Raji (cell line): ENCODE measurements around the gene IAH1.

Source experiments
- POLR2A ChIP-seq: IDR thresholded peaks from 2 replicates; pipeline ENCODE4 v1.6.1; 2011; ENCODE audit warnings: low read depth, low read length, control low read depth; ENCODE audit not compliant: insufficient read depth

The IAH1 gene

DNA sequence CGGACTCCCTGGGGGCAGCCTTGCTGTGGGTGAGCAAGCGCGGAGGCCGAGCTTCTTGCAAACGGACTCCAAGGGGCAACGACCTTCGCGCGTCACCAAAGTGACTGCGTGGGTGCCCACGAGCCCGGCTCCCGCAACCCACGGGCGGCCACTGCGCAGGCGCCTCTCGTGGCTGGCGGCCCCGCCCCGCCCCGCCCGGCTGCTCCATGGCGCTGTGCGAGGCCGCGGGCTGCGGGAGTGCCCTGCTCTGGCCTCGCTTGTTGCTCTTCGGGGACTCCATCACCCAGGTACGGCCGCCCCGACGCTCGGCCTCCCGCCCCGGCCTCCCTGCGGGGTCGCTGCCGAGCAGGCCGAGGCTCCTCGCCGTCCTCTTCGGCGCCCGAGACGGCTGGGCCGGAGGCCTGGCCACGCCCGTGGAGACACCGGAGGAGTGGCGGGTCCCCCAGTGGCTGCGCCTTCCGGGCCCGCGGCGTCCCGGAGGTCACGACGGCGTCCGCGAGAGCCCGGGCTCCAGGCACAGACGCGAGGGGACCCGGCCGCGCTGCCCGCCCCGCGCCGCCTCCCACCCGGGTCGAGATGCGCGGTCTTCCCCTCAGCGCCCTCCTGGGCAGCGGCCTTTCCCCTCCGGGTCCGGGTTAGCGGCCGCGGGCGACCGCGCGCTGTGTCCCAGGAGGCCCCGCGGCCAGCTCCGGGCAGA is at the start of gene IAH1:
Gene IAH1 (plus strand): TSS at position 191 of the 697 bp plus-strand sequence. CDS start 16 bp downstream, at position 207.
- no peak for TF ChIP-seq POLR2A

GRCh38 chr2:9428965-9429577 is 45.3 kb upstream of the IAH1 start:
- no peak for TF ChIP-seq POLR2A

DNA sequence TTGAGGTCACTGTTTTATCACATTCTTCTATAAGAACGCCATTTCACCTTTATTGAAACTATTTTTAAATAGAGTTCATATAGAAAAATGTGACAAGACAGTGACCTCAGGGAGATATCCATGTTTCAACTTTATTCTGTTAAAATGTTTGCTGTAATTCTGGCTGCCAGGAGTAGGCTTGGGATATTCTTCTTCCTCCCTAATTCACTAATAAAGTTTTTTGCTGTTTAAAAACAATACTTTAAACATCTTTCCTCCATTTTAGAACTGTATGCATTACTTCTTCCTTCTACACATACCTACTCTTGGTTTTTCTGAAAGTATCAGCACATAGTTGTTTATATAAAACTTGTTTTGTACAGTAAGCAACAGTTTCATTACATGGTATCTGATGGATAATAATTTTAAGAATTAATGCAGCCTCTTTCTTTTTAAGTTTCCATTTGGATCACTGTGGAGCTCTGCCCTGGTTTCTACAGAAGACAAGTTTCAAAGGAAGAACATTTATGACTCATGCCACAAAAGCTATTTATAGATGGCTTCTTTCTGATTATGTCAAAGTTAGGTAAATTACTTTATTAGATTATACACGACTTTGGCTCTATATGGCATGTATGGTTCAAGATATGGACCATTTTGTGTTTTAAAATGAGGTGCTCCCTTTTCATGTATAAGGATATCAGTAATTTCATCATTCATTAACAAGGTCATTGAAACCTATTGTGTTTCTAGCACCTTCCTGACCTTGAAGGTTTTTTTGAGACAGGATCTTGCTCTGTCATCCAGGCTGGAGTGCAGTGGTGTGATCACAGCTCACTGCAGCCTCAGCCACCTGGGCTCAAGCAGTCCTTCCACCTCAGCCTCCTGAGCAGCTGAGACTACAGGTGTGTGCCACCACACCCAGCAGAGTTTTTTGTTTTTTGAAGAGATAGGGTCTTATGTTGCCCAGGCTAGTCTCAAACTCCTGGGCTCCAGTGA is 43.7 kb upstream of the IAH1 start:
- TF ChIP-seq POLR2A = no peak

- TF ChIP-seq POLR2A = no peak
Observed at GRCh38 chr2:9434489-9434888, 39.9 kb upstream of the IAH1 start.

- TF ChIP-seq POLR2A = no peak
Observed at GRCh38 chr2:9439536-9439935, 34.8 kb upstream of the IAH1 start.

- TF ChIP-seq POLR2A = no peak
Observed at GRCh38 chr2:9440058-9440727, 34.2 kb upstream of the IAH1 start.

DNA sequence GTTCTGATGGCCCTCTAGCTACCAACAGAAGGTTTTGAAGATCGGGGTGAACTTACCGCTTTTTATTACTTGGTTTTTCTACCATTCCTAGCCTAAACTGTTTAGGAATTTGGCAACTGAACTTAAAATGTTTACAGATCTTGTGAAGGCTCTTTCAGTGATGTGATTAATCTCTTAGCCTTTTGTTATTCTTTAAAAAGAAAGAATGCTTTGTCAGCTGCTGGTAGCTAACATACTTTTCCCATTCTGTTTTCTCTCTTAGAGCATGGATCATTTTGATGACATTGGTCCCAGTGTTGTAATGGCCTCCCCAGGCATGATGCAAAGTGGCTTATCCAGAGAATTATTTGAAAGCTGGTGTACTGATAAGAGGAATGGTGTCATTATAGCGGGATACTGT is 32.8 kb upstream of the IAH1 start:
- TF ChIP-seq POLR2A = no peak

- TF ChIP-seq POLR2A = no peak
Observed at GRCh38 chr2:9443526-9443925, 30.8 kb upstream of the IAH1 start.

- no peak for TF ChIP-seq POLR2A
Observed at GRCh38 chr2:9445089-9445488, 29.3 kb upstream of the IAH1 start.

- TF ChIP-seq POLR2A = no peak
Observed at GRCh38 chr2:9451231-9451630, 23.1 kb upstream of the IAH1 start.

GRCh38 chr2:9460441-9461017 is 13.8 kb upstream of the IAH1 start:
- no peak for TF ChIP-seq POLR2A

DNA sequence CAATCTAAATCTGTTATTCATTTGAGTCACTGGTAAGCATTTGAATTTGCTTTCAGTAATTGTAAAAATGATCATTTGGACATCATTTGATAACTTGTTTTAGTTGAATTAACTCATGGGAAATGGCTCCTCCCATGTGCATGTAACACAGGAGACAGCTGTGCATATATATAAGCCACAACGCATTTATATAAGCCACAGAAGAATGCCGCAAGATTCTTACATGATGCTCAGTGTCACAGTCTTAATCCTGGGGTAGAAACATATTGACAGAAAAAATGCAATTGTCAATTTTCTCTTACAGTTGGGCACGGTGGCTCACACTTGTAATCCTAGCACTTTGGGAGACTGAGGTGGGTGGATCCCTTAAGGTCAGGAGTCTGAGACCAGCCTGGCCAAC is 13.3 kb upstream of the IAH1 start:
- no peak for TF ChIP-seq POLR2A

DNA sequence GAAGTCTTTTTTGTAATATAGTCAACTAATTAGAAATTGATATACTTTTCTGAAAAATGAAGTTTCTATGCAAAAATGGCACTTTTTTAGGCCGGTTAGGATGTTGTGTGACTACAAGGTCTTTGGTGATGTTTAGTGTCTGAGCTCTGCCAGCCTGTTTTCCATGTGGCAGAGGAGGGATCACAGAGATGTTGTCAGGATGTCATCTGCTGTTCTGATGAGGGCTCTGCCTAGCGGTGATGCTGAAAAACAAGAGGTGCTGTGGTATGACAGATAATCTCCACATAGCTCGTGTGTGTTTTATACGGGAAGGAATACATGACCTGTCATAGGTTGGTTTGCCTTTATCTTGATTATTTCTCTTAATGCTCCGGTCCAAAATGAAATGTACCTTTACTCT is 12.0 kb upstream of the IAH1 start:
- no peak for TF ChIP-seq POLR2A

DNA sequence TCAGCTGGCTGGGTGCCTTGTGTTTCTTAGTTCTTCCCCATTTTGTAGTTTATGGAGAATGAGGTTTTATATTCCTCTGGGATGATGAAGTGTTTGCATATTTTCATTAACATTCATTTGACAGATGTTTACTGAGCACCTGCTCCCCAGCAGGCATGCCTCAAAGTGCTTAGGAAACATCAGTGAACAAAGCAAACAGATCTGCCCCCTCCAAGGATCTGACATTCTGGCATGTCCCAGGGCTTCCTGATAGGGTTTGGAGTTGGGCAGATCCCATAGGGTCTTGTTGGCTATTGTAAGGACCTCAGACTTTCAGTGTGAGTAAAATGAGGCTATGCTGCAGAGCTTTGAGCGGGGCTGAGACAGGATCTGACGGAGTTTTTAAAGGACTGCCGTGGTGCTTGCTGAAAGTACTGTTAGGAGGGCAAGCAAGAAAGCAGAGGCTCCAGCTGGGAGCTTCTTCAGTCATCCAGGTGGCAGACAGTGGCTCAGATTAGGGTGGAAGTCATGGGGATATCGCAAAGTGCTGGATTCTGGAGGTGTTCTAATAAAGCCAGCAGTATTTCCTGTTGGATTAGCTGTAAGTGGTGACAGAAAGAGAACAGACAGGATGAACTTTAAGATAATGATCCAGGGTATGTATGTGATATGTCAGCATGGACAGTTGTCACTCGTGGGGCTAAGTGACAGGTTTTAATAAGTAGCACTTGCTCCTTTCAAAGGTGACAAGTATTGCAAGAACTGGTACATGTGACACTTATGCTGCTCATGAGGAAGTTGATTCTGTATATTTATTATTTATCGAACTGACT is 11.3 kb upstream of the IAH1 start:
- TF ChIP-seq POLR2A = no peak
